HEK293T (cell line): ENCODE data around the gene STK32A.

Source experiments
- ARNT ChIP-seq: fragments of 450-650 bp; IDR thresholded peaks from 2 replicates; pipeline ENCODE4 v1.6.1; 2017; ENCODE audit warnings: mild to moderate bottlenecking
- BHLHE40 ChIP-seq: fragments of 450-650 bp; IDR thresholded peaks from 2 replicates; pipeline ENCODE4 v1.6.1; 2016; ENCODE audit warnings: mild to moderate bottlenecking, moderate library complexity, borderline replicate concordance
- CTBP1 ChIP-seq: fragments of 450-650 bp; IDR thresholded peaks from 2 replicates; pipeline ENCODE4 v1.6.1; 2016; ENCODE audit warnings: borderline replicate concordance
- FOXA1 ChIP-seq: fragments of 450-650 bp; IDR thresholded peaks from 2 replicates; pipeline ENCODE4 v1.6.1; 2016; ENCODE audit warnings: mild to moderate bottlenecking
- FOXK2 ChIP-seq: fragments of 450-650 bp; IDR thresholded peaks from 2 replicates; pipeline ENCODE4 v1.6.1; 2016; ENCODE audit warnings: mild to moderate bottlenecking
- FOXM1 ChIP-seq: fragments of 450-650 bp; IDR thresholded peaks from 2 replicates; pipeline ENCODE4 v1.6.1; 2017; ENCODE audit warnings: mild to moderate bottlenecking, borderline replicate concordance
- HDGF ChIP-seq: fragments of 450-650 bp; IDR thresholded peaks from 2 replicates; pipeline ENCODE4 v1.6.1; 2017; ENCODE audit warnings: antibody characterized with exemption, borderline replicate concordance
- L3MBTL2 ChIP-seq: fragments of 450-650 bp; conservative IDR thresholded peaks from 2 replicates; pipeline ENCODE4 v1.6.1; 2016; ENCODE audit warnings: mild to moderate bottlenecking
- SP1 ChIP-seq: fragments of 450-650 bp; IDR thresholded peaks from 2 replicates; pipeline ENCODE4 v1.6.1; 2017
- SUZ12 ChIP-seq: fragments of 450-650 bp; IDR thresholded peaks from 2 replicates; pipeline ENCODE4 v1.6.1; 2016; ENCODE audit warnings: mild to moderate bottlenecking
- TF ChIP-seq, protein P1 (sequence below): fragments of 450-650 bp; IDR thresholded peaks from 2 replicates; pipeline ENCODE4 v1.6.1; 2016

DNA sequence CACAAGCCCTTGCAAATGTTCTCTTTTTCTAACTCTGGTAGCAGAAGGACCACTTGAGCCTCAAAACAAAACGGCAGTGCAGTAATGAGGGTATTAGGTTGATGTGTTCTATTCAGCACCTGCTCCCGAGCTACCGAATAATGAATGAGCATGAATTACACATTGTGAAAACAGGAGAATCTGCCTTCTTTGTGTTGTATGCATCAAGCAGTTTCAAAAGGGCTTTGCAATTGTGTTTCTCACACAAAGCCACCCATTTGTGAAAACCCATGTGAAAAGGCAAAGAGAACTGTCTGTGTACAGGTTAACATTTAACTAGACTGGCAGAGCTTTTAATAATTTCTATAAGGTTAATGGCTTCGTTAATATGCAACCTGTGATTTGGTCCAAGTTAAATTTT lies 97.8 kb downstream of the STK32A start:
- no peak for TF ChIP-seq FOXM1
- no peak for TF ChIP-seq L3MBTL2
- TF ChIP-seq CTBP1, result no peak
- TF ChIP-seq BHLHE40, result no peak
- TF ChIP-seq SUZ12, result no peak
- TF ChIP-seq FOXK2, result no peak
- TF ChIP-seq FOXA1, result no peak
- no peak for TF ChIP-seq HDGF
- TF ChIP-seq ARNT, result no peak
- TF ChIP-seq SP1, result no peak
- TF ChIP-seq, protein P1, sequence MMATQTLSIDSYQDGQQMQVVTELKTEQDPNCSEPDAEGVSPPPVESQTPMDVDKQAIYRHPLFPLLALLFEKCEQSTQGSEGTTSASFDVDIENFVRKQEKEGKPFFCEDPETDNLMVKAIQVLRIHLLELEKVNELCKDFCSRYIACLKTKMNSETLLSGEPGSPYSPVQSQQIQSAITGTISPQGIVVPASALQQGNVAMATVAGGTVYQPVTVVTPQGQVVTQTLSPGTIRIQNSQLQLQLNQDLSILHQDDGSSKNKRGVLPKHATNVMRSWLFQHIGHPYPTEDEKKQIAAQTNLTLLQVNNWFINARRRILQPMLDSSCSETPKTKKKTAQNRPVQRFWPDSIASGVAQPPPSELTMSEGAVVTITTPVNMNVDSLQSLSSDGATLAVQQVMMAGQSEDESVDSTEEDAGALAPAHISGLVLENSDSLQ, result no peak
